ENCODE measurements around the gene ERVFRD-1.

Gene ERVFRD-1

DNA sequence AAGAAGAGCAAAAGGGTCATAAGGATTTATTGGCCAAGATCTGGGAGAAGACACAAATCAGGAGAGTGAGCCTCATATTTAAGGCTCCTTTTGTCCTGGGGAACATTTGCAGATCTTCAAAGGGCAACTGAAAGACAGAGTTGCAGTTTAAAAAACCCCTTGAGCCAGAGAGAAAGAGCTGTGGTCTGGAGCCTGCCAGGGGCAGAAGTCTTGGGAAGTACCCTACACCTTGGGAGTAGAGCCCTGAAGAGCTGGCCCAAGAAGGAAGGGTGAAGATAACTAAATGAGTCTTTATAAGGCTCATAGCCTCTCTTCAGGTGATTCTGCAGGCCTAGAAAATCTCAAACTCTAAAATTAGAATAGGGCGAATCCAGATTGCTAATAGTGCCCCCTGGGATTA is 40.0 kb upstream of the ERVFRD-1 start:
- no peak for ATAC-seq
- TF ChIP-seq ZNF70 (CRISPR knock-in tag; IDR thresholded peaks at IDR 0.05): no peak
- TF ChIP-seq, protein P1, sequence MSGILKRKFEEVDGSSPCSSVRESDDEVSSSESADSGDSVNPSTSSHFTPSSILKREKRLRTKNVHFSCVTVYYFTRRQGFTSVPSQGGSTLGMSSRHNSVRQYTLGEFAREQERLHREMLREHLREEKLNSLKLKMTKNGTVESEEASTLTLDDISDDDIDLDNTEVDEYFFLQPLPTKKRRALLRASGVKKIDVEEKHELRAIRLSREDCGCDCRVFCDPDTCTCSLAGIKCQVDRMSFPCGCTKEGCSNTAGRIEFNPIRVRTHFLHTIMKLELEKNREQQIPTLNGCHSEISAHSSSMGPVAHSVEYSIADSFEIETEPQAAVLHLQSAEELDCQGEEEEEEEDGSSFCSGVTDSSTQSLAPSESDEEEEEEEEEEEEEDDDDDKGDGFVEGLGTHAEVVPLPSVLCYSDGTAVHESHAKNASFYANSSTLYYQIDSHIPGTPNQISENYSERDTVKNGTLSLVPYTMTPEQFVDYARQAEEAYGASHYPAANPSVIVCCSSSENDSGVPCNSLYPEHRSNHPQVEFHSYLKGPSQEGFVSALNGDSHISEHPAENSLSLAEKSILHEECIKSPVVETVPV (CRISPR knock-in tag; IDR thresholded peaks at IDR 0.05): no peak
- TF ChIP-seq PPARA (CRISPR knock-in tag; IDR thresholded peaks at IDR 0.05; ENCODE audit: borderline replicate concordance): no peak
- TF ChIP-seq, protein P2, sequence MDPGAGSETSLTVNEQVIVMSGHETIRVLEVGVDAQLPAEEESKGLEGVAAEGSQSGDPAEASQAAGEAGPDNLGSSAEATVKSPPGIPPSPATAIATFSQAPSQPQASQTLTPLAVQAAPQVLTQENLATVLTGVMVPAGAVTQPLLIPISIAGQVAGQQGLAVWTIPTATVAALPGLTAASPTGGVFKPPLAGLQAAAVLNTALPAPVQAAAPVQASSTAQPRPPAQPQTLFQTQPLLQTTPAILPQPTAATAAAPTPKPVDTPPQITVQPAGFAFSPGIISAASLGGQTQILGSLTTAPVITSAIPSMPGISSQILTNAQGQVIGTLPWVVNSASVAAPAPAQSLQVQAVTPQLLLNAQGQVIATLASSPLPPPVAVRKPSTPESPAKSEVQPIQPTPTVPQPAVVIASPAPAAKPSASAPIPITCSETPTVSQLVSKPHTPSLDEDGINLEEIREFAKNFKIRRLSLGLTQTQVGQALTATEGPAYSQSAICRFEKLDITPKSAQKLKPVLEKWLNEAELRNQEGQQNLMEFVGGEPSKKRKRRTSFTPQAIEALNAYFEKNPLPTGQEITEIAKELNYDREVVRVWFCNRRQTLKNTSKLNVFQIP (CRISPR knock-in tag; IDR thresholded peaks at IDR 0.05; ENCODE audit: borderline replicate concordance, low read depth): no peak
- no peak for TF ChIP-seq ISL1 (CRISPR knock-in tag; IDR thresholded peaks at IDR 0.05)
- TF ChIP-seq, protein P3, sequence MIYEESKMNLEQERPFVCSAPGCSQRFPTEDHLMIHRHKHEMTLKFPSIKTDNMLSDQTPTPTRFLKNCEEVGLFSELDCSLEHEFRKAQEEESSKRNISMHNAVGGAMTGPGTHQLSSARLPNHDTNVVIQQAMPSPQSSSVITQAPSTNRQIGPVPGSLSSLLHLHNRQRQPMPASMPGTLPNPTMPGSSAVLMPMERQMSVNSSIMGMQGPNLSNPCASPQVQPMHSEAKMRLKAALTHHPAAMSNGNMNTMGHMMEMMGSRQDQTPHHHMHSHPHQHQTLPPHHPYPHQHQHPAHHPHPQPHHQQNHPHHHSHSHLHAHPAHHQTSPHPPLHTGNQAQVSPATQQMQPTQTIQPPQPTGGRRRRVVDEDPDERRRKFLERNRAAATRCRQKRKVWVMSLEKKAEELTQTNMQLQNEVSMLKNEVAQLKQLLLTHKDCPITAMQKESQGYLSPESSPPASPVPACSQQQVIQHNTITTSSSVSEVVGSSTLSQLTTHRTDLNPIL (CRISPR knock-in tag; IDR thresholded peaks at IDR 0.05; ENCODE audit: low read depth): no peak
- TF ChIP-seq ZNF8 (CRISPR knock-in tag; IDR thresholded peaks at IDR 0.05): no peak

DNA sequence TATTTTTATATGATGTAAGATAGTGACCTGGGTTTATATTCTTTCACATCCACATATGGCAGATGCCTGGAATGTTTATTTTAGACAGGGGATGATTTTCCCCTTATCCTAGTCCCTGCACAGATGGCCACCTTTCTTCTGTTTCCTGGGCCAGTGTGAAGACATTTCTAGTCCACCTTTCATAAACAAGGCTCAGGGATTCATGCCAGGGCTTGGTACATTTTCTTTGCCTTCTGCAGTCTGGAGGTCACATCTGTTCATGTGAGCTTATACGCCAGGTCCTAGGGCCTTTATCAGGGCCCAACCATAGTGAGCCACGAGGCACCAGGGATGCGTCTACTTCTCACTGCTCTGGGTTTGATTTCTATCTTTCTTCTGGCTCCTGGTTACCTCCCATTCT is 38.0 kb upstream of the ERVFRD-1 start:
- TF ChIP-seq ESRRG (CRISPR knock-in tag; IDR thresholded peaks at IDR 0.05): no peak
- no peak for TF ChIP-seq ZFP3 (CRISPR knock-in tag; IDR thresholded peaks at IDR 0.05)
- TF ChIP-seq CSDC2 (CRISPR knock-in tag; IDR thresholded peaks at IDR 0.05): no peak
- TF ChIP-seq ZNF8 (CRISPR knock-in tag; IDR thresholded peaks at IDR 0.05): no peak
- no peak for ATAC-seq

DNA sequence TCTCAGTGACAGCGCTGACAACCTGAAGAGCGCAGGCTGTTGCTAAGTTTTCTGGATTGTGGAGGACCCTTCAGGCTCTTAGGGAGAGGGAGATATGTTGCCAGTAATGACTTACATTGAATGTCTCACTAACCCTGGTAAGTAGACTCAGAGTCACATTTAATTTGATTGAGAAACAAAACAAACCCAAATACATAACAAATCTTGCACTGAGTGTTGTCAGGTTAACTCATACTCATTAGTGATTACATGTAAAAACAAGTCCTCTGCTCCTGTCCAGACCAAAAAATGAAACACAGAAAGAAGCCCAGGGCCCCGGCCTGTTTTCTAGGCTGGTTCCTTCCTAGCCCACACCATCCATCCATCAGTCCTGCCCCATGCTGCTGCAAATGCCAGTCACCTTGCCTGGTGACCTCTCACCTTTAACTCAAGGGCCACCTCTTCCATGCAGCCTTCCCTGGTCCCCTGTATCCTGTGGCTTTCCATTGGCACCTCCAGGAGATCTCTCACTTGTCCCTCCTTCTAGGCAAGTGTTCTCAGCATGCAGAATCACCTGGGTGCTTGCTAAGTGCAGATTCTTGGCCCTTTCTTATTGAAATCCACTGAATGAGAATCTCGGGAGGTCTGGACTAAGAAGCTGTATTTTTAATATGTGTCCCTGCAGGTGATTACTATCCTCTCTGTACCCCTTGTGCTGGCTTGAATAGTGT is 34.7 kb upstream of the ERVFRD-1 start:
- TF ChIP-seq, protein P1 (CRISPR knock-in tag; IDR thresholded peaks at IDR 0.05): no peak
- TF ChIP-seq, protein P4, sequence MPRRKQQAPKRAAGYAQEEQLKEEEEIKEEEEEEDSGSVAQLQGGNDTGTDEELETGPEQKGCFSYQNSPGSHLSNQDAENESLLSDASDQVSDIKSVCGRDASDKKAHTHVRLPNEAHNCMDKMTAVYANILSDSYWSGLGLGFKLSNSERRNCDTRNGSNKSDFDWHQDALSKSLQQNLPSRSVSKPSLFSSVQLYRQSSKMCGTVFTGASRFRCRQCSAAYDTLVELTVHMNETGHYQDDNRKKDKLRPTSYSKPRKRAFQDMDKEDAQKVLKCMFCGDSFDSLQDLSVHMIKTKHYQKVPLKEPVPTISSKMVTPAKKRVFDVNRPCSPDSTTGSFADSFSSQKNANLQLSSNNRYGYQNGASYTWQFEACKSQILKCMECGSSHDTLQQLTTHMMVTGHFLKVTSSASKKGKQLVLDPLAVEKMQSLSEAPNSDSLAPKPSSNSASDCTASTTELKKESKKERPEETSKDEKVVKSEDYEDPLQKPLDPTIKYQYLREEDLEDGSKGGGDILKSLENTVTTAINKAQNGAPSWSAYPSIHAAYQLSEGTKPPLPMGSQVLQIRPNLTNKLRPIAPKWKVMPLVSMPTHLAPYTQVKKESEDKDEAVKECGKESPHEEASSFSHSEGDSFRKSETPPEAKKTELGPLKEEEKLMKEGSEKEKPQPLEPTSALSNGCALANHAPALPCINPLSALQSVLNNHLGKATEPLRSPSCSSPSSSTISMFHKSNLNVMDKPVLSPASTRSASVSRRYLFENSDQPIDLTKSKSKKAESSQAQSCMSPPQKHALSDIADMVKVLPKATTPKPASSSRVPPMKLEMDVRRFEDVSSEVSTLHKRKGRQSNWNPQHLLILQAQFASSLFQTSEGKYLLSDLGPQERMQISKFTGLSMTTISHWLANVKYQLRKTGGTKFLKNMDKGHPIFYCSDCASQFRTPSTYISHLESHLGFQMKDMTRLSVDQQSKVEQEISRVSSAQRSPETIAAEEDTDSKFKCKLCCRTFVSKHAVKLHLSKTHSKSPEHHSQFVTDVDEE (CRISPR knock-in tag; IDR thresholded peaks at IDR 0.05): no peak
- no peak for TF ChIP-seq TCF4 (CRISPR knock-in tag; IDR thresholded peaks at IDR 0.05; ENCODE audit: borderline replicate concordance)
- no peak for TF ChIP-seq ZC3H10 (CRISPR knock-in tag; IDR thresholded peaks at IDR 0.05)
- TF ChIP-seq ARNTL (CRISPR knock-in tag; IDR thresholded peaks at IDR 0.05; ENCODE audit: borderline replicate concordance, low read depth): no peak
- no peak for TF ChIP-seq CSDC2 (CRISPR knock-in tag; IDR thresholded peaks at IDR 0.05)
- TF ChIP-seq, protein P5, sequence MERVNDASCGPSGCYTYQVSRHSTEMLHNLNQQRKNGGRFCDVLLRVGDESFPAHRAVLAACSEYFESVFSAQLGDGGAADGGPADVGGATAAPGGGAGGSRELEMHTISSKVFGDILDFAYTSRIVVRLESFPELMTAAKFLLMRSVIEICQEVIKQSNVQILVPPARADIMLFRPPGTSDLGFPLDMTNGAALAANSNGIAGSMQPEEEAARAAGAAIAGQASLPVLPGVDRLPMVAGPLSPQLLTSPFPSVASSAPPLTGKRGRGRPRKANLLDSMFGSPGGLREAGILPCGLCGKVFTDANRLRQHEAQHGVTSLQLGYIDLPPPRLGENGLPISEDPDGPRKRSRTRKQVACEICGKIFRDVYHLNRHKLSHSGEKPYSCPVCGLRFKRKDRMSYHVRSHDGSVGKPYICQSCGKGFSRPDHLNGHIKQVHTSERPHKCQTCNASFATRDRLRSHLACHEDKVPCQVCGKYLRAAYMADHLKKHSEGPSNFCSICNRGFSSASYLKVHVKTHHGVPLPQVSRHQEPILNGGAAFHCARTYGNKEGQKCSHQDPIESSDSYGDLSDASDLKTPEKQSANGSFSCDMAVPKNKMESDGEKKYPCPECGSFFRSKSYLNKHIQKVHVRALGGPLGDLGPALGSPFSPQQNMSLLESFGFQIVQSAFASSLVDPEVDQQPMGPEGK (CRISPR knock-in tag; IDR thresholded peaks at IDR 0.05; ENCODE audit: borderline replicate concordance): no peak
- TF ChIP-seq SNAI2 (CRISPR knock-in tag; IDR thresholded peaks at IDR 0.05): no peak
- ATAC-seq: no peak

DNA sequence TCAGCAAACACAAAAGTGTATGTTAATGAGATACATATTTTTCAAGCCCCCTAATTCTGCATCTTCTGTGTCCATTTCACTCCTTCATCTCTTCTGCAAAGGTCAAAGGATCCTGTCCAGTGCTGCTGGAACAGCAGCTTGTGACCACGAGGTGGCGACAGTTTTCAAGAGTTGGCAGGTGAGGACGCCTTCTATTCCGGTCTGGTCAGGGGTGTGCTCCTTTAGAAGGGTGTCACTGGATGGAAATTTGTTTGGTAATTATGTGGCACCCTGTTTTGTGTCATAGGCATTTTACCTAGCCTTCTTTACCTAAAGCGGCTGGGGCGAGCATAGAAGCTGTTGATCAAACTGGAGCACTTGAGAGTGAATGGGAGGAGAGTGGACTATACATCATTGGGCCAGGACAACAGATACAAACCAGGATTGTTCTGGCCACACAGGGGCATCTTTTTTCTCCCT is 32.9 kb upstream of the ERVFRD-1 start:
- peak; percentile 96 for ATAC-seq
- no peak for TF ChIP-seq ZNF8 (CRISPR knock-in tag; IDR thresholded peaks at IDR 0.05)
- TF ChIP-seq ESRRG (CRISPR knock-in tag; IDR thresholded peaks at IDR 0.05): no peak
- TF ChIP-seq, protein P2 (CRISPR knock-in tag; IDR thresholded peaks at IDR 0.05; ENCODE audit: borderline replicate concordance, low read depth): no peak
- TF ChIP-seq, protein P4 (CRISPR knock-in tag; IDR thresholded peaks at IDR 0.05): no peak; the same call in 1 of the 2 replicates
- TF ChIP-seq, protein P5 (CRISPR knock-in tag; IDR thresholded peaks at IDR 0.05; ENCODE audit: borderline replicate concordance): no peak

Measured in SK-N-SH treated with all-trans-retinoic acid at 6 μM for 48 hours (cell line).